MCF 10A (cell line): ENCODE results near the gene CDK12. TPM values are rescaled to one million over a fixed set of nuclear protein-coding genes. Genes with fewer than 3 reads are reported as not detected.

Experiments
- BruUV-seq: library from RNA; stranded (reverse); fragments of 400-500 nt; replicated peaks from 2 replicates; lab custom pipeline; 2021; lab: Mats Ljungman, UMichigan
- CTCF ChIA-PET: fragments of 300-600 bp; sonication (Branson Sonifier 250); formaldehyde crosslinking; extraction: SDS; loops from one replicate; lab custom pipeline; 2021; ENCODE audit warnings: antibody characterized with exemption, inconsistent platforms; lab: Yijun Ruan, JAX
- POLR2A ChIA-PET: fragments of 300-600, 350-650 bp; sonication (Branson Sonifier 250); formaldehyde crosslinking; extraction: SDS; loops from one replicate; lab custom pipeline; 2020; ENCODE audit warnings: antibody characterized with exemption, inconsistent platforms; lab: Yijun Ruan, JAX
- DNase-seq: peaks from one replicate; pipeline ENCODE4 v3.0.0-alpha.2; 2018; ENCODE audit not compliant: unreplicated experiment
- H3K27ac Mint-ChIP-seq: one replicate; pipeline ENCODE4 v1.8.0; 2022; ENCODE audit warnings: mild to moderate bottlenecking, low read depth, mixed read lengths; ENCODE audit not compliant: unreplicated experiment
- H3K27me3 Mint-ChIP-seq: one replicate; pipeline ENCODE4 v1.8.0; 2022; ENCODE audit warnings: mixed read lengths; ENCODE audit not compliant: insufficient read depth, unreplicated experiment
- H3K36me3 Mint-ChIP-seq: one replicate; pipeline ENCODE4 v1.8.0; 2022; ENCODE audit warnings: mild to moderate bottlenecking, moderate library complexity, mixed read lengths; ENCODE audit not compliant: insufficient read depth, unreplicated experiment
- H3K4me1 Mint-ChIP-seq: one replicate; pipeline ENCODE4 v1.8.0; 2022; ENCODE audit warnings: mixed read lengths; ENCODE audit not compliant: insufficient read depth, unreplicated experiment
- H3K4me3 Mint-ChIP-seq: one replicate; pipeline ENCODE4 v1.8.0; 2022; ENCODE audit warnings: mild to moderate bottlenecking, moderate library complexity, mixed read lengths; ENCODE audit not compliant: unreplicated experiment
- H3K9me3 Mint-ChIP-seq: one replicate; pipeline ENCODE4 v1.8.0; 2022; ENCODE audit warnings: mixed read lengths; ENCODE audit not compliant: unreplicated experiment
- CTCF ChIP-seq: fragments of 200-600 bp; IDR thresholded peaks from one replicate; pipeline ENCODE4 v1.8.0; 2022; ENCODE audit warnings: antibody characterized with exemption, mild to moderate bottlenecking; ENCODE audit not compliant: unreplicated experiment
- intact Hi-C: fragments of 100-400 bp; cut with micrococcal nuclease; formaldehyde crosslinking; loops from 2 replicates; pipeline ENCODE4 v1.14.1; 2022
- total RNA-seq: library from RNA; stranded (reverse); gene quantifications from 2 replicates; pipeline ENCODE4 v1.2.3, GENCODE V29; 2022

Gene CDK12
- total RNA-seq, 1 experiment from 2014 or later, result 71.1 TPM

- no peak for TF ChIP-seq CTCF
- no peaks in the 10 kb centered on the region for H3K4me1 Mint-ChIP-seq
- POLR2A ChIA-PET, result no interaction called here
- no TSS peak for BruUV-seq
- intact Hi-C loops, result no loop called here
- no peaks in the 10 kb centered on the region for H3K27me3 Mint-ChIP-seq
- H3K9me3 Mint-ChIP-seq, result no peaks in the 10 kb centered on the region
- no peak overlapping the region for H3K4me3 Mint-ChIP-seq
- H3K36me3 Mint-ChIP-seq, result peaks cover 94% of the 10 kb centered on the region
- DNase-seq, result no peak
- CTCF ChIA-PET, result no interaction called here
- no peak overlapping the region for H3K27ac Mint-ChIP-seq
Measured at GRCh38 chr17:39507511-39507910, 46.2 kb downstream of the CDK12 start.

- Mint-ChIP-seq H3K36me3 (peaks cover 93% of the 10 kb centered on the region), H3K4me1 (no peaks in the 10 kb centered on the region), H3K4me3 (no peak overlapping the region), H3K27me3 (no peaks in the 10 kb centered on the region), H3K9me3 (no peaks in the 10 kb centered on the region), H3K27ac (no peak overlapping the region)
- intact Hi-C loops, result no loop called here
- no peak for TF ChIP-seq CTCF
- ChIA-PET POLR2A (interaction anchor here (0.7 kb wide), 1 partner anchor 471 kb away, joined by 3 read pairs; the partner anchor contains the start of gene PSMD3), CTCF (interaction anchor here (0.7 to 0.8 kb wide), 2 partner anchors 19 to 115 kb away, joined by 3 read pairs; no protein-coding TSS in a partner anchor)
- no peak for DNase-seq
- BruUV-seq, result no TSS peak
Measured at GRCh38 chr17:39508987-39509386, 47.7 kb downstream of the CDK12 start.

- intact Hi-C loops, result no loop called here
- BruUV-seq, result TSS peak; percentile 11
- DNase-seq, result no peak
- Mint-ChIP-seq H3K27me3 (no peaks in the 10 kb centered on the region), H3K9me3 (no peaks in the 10 kb centered on the region), H3K4me3 (no peak overlapping the region), H3K4me1 (no peaks in the 10 kb centered on the region), H3K36me3 (peaks cover 96% of the 10 kb centered on the region), H3K27ac (no peak overlapping the region)
- ChIA-PET CTCF (interaction anchor here (1.0 to 1.6 kb wide), 2 partner anchors 34 to 110 kb away, joined by 3 to 4 read pairs; no protein-coding TSS in a partner anchor), POLR2A (no interaction called here)
- TF ChIP-seq CTCF, result no peak
Measured at GRCh38 chr17:39513309-39513708, 52.0 kb downstream of the CDK12 start.

GRCh38 chr17:39513915-39514314 lies 52.6 kb downstream of the CDK12 start:
- Mint-ChIP-seq H3K27ac (no peak overlapping the region), H3K4me1 (no peaks in the 10 kb centered on the region), H3K27me3 (no peaks in the 10 kb centered on the region), H3K9me3 (no peaks in the 10 kb centered on the region), H3K36me3 (peaks cover 96% of the 10 kb centered on the region), H3K4me3 (no peak overlapping the region)
- no TSS peak for BruUV-seq
- ChIA-PET POLR2A (no interaction called here), CTCF (interaction anchor here (0.6 to 1.0 kb wide), 2 partner anchors 90 to 110 kb away, joined by 3 read pairs; no protein-coding TSS in a partner anchor)
- DNase-seq, result no peak
- TF ChIP-seq CTCF, result no peak
- intact Hi-C loops, result no loop called here
